Fibroblast of lung (primary cell): ENCODE data around the gene KLC1. TPM values are rescaled to one million over a fixed set of nuclear protein-coding genes. Genes with fewer than 3 reads are reported as not detected.

ENCODE experiments used
- DNase-seq, 2 donors: peaks; one replicate each; pipeline versions ENCODE4 v3.0.0 to v3.0.0-alpha.2; 2010; ENCODE audit warnings: low read depth in 2 of 2
- H2AFZ ChIP-seq: 2 replicates; pipeline ENCODE4 v1.5.1; 2012; ENCODE audit warnings: low read length, control low read depth, inconsistent platforms
- H3K27ac ChIP-seq: 2 replicates; pipeline ENCODE4 v1.5.1; 2011; ENCODE audit warnings: low read length, control low read depth; ENCODE audit not compliant: insufficient read depth
- H3K27me3 ChIP-seq: 2 replicates; pipeline ENCODE4 v1.5.1; 2011; ENCODE audit warnings: mild to moderate bottlenecking, low read length; ENCODE audit not compliant: control insufficient read depth, insufficient read depth
- H3K36me3 ChIP-seq: 2 replicates; pipeline ENCODE4 v1.5.1; 2011; ENCODE audit warnings: low read length; ENCODE audit not compliant: control insufficient read depth, insufficient read depth
- H3K4me1 ChIP-seq: 2 replicates; pipeline ENCODE4 v1.5.1; 2011; ENCODE audit warnings: low read length; ENCODE audit not compliant: control insufficient read depth, insufficient read depth; ENCODE audit errors: extremely low read depth
- H3K4me2 ChIP-seq: 2 replicates; pipeline ENCODE4 v1.5.1; 2011; ENCODE audit warnings: low read length, control low read depth; ENCODE audit not compliant: insufficient read depth; ENCODE audit errors: extremely low read depth
- H3K4me3 ChIP-seq, 4 experiments: fragments of 200-600 bp in 1 of 4; sonication (generic) in 1 of 4; replicated peaks in 1 of 4; 2 replicates each; pipeline ENCODE4 v1.5.1; 2011 to 2016; ENCODE audit warnings: low read length in 4 of 4, low read depth in 3 of 4, mild to moderate bottlenecking in 3 of 4, control low read depth in 2 of 4, inconsistent platforms in 1 of 4, mixed read lengths in 1 of 4; ENCODE audit not compliant: insufficient read depth in 1 of 4; ENCODE audit errors: control extremely low read depth in 1 of 4
- H3K79me2 ChIP-seq: 2 replicates; pipeline ENCODE4 v1.5.1; 2012; ENCODE audit warnings: mild to moderate bottlenecking, low read length, inconsistent platforms; ENCODE audit not compliant: control insufficient read depth, insufficient read depth
- H3K9ac ChIP-seq: 2 replicates; pipeline ENCODE4 v1.5.1; 2011; ENCODE audit warnings: mild to moderate bottlenecking, low read length, control low read depth; ENCODE audit not compliant: insufficient read depth
- H3K9me3 ChIP-seq: 2 replicates; pipeline ENCODE4 v1.5.1; 2012; ENCODE audit warnings: low read depth, low read length; ENCODE audit not compliant: control insufficient read depth, insufficient read depth
- H4K20me1 ChIP-seq: 2 replicates; pipeline ENCODE4 v1.5.1; 2011; ENCODE audit warnings: low read length; ENCODE audit not compliant: control insufficient read depth, insufficient read depth; ENCODE audit errors: extremely low read depth
- CTCF ChIP-seq, 2 donors: IDR thresholded peaks in 1 of 2; conservative IDR thresholded peaks in 1 of 2; 1 replicate in 1 of 2; 2 replicates in 1 of 2; pipeline ENCODE4 v1.5.1; 2011 to 2012; ENCODE audit warnings: low read length in 2 of 2, control low read depth in 1 of 2, inconsistent platforms in 1 of 2, low read depth in 1 of 2, mild to moderate bottlenecking in 1 of 2
- EZH2 ChIP-seq: IDR thresholded peaks from 2 replicates; pipeline ENCODE4 v1.5.1; 2012; ENCODE audit warnings: low read length, control low read depth, mild to moderate bottlenecking; ENCODE audit errors: missing control alignments
- polyA plus RNA-seq, 2 donors: library from polyadenylated mRNA; depleted of rRNA in 1 of 2; stranded (reverse) in 1 of 2; unstranded in 1 of 2; fragments of >200 nt; gene quantifications; 2 replicates each; pipeline ENCODE4 v1.2.1, GENCODE V29; 2011 to 2012; ENCODE audit warnings: missing spikeins in 1 of 2
- total RNA-seq: library from RNA; depleted of rRNA; stranded (reverse); fragments of >200 nt; gene quantifications from 2 replicates; pipeline ENCODE4 v1.2.1, GENCODE V29; 2014

Gene KLC1
- total and polyA plus RNA-seq, 2 donors (not counting 1 experiment from before 2014, with no cell fraction given): 180 to 219 TPM

GRCh38 chr14:103656756-103657133, 27.7 kb downstream of the KLC1 start:
- Histone ChIP-seq H3K4me2 (peak overlapping the region; percentile 79), H2AFZ (no peak overlapping the region), H3K79me2 (peaks cover 71% of the 10 kb centered on the region), H3K4me3 (no peak overlapping the region), H3K4me1 (peaks cover 20% of the 10 kb centered on the region), H3K36me3 (peaks cover 24% of the 10 kb centered on the region), H3K27me3 (no peaks in the 10 kb centered on the region), H3K9ac (no peak overlapping the region), H3K9me3 (no peaks in the 10 kb centered on the region), H3K27ac (peak overlapping the region; percentile 84), H4K20me1 (no peaks in the 10 kb centered on the region)
- TF ChIP-seq CTCF (conservative IDR thresholded peaks at IDR 0.05 in 1 of 2, IDR thresholded peaks at IDR 0.05 in 1 of 2; ENCODE audit: low read depth in 1 of 2, low read length in 2 of 2) (no peak), EZH2 (no peak)
- no peak for DNase-seq

GRCh38 chr14:103657471-103657870, 28.5 kb downstream of the KLC1 start:
- Histone ChIP-seq H3K27me3 (no peaks in the 10 kb centered on the region), H3K27ac (peak overlapping the region; percentile 84), H3K4me2 (peak overlapping the region; percentile 79), H2AFZ (no peak overlapping the region), H3K36me3 (peaks cover 29% of the 10 kb centered on the region), H3K9ac (no peak overlapping the region), H3K4me3 (peak overlapping the region in 1 of 4 experiments; percentile 14), H3K4me1 (peaks cover 23% of the 10 kb centered on the region), H4K20me1 (no peaks in the 10 kb centered on the region), H3K79me2 (peaks cover 70% of the 10 kb centered on the region), H3K9me3 (no peaks in the 10 kb centered on the region)
- no peak for TF ChIP-seq EZH2
- TF ChIP-seq CTCF (conservative IDR thresholded peaks at IDR 0.05 in 1 of 2, IDR thresholded peaks at IDR 0.05 in 1 of 2; ENCODE audit: low read depth in 1 of 2, low read length in 2 of 2): no peak
- DNase-seq: peak; percentile 77 to 83

- H4K20me1 ChIP-seq: no peaks in the 10 kb centered on the region
- H3K4me2 ChIP-seq: no peak overlapping the region
- peaks cover 31% of the 10 kb centered on the region for H3K4me1 ChIP-seq
- no peak overlapping the region for H3K4me3 ChIP-seq
- H3K9me3 ChIP-seq: no peaks in the 10 kb centered on the region
- H3K36me3 ChIP-seq: peaks cover 36% of the 10 kb centered on the region
- peaks cover 56% of the 10 kb centered on the region for H3K79me2 ChIP-seq
- H2AFZ ChIP-seq: no peak overlapping the region
- no peaks in the 10 kb centered on the region for H3K27me3 ChIP-seq
- H3K9ac ChIP-seq: no peak overlapping the region
- TF ChIP-seq EZH2: no peak
- TF ChIP-seq CTCF (conservative IDR thresholded peaks at IDR 0.05 in 1 of 2, IDR thresholded peaks at IDR 0.05 in 1 of 2; ENCODE audit: low read depth in 1 of 2, low read length in 2 of 2): no peak
- DNase-seq: no peak
- H3K27ac ChIP-seq: no peak overlapping the region
Observed at GRCh38 chr14:103659631-103660030, 30.6 kb downstream of the KLC1 start.
